Sigmoid colon (tissue), 7 donors: ENCODE measurements around the gene TNNT2. TPM values are rescaled to one million over a fixed set of nuclear protein-coding genes. Genes with fewer than 3 reads are reported as not detected.

Experiments used
- DNase-seq: peaks from one replicate; pipeline ENCODE4 v3.0.0-alpha.2; 2019
- H3K27ac ChIP-seq, 4 donors: fragments of 200-600 bp; sonication (generic); one replicate each; pipeline ENCODE4 v1.5.1; 2016 to 2019; ENCODE audit warnings: mild to moderate bottlenecking in 1 of 4
- H3K27me3 ChIP-seq, 3 donors: fragments of 200-600 bp; sonication (generic); one replicate each; pipeline ENCODE4 v1.5.1; 2019; ENCODE audit warnings: mild to moderate bottlenecking in 1 of 3
- H3K36me3 ChIP-seq, 4 donors: fragments of 200-600 bp; sonication (generic); one replicate each; pipeline ENCODE4 v1.5.1; 2016 to 2019
- H3K4me1 ChIP-seq, 4 donors: fragments of 200-600 bp; sonication (generic); one replicate each; pipeline ENCODE4 v1.5.1; 2017 to 2019
- H3K4me3 ChIP-seq, 4 donors: fragments of 200-600 bp; sonication (generic); one replicate each; pipeline ENCODE4 v1.5.1; 2017 to 2019; ENCODE audit warnings: mild to moderate bottlenecking in 2 of 4, moderate library complexity in 1 of 4
- H3K9me3 ChIP-seq, 4 donors: fragments of 200-600 bp in 3 of 4; sonication (generic) in 3 of 4; one replicate each; pipeline versions ENCODE4 v1.5.1 to v1.6.1; 2013 to 2019
- EP300 ChIP-seq, 4 donors: sonication (generic); formaldehyde crosslinking; IDR thresholded peaks; one replicate each; pipeline ENCODE4 v1.6.1; 2017; ENCODE audit warnings: antibody characterized with exemption in 4 of 4
- POLR2A ChIP-seq, 2 donors: fragments of 450-650 bp; IDR thresholded peaks; one replicate each; pipeline ENCODE4 v1.6.1; 2016; ENCODE audit warnings: antibody characterized with exemption in 2 of 2, mild to moderate bottlenecking in 2 of 2, moderate library complexity in 2 of 2
- POLR2AphosphoS5 ChIP-seq, 4 donors: sonication (generic); formaldehyde crosslinking; IDR thresholded peaks; one replicate each; pipeline ENCODE4 v1.6.1; 2017; ENCODE audit warnings: antibody characterized with exemption in 4 of 4
- WGBS, 2 donors: extraction: QIAGEN DNeasy Blood & Tissue Kit; methylation state at CpG; one replicate each; pipeline ENCODE4 v1.1.7; 2013; 5-methylcytosine and 5-hydroxymethylcytosine counted together
- intact Hi-C: fragments of 100-400 bp; cut with DNase I; formaldehyde crosslinking; loops from one replicate; pipeline ENCODE4 v1.15.1; 2023
- polyA plus RNA-seq, 3 donors: library from polyadenylated mRNA; stranded (reverse); fragments of 200-250 nt; gene quantifications; one replicate each; pipeline ENCODE4 v1.2.3, GENCODE V29; 2013
- total RNA-seq, 4 donors: library from RNA; depleted of rRNA; stranded (reverse); fragments of >200 nt; gene quantifications; one replicate each; pipeline ENCODE4 v1.1.0, GENCODE V29; 2016
- TF ChIP-seq, protein P1 (sequence below), 4 experiments: fragments of 450-650 bp in 3 of 4; fragments of 200-600 bp in 1 of 4; IDR thresholded peaks; one replicate each; pipeline ENCODE4 v1.5.1; 2016 to 2019; ENCODE audit warnings: antibody characterized with exemption in 4 of 4, mild to moderate bottlenecking in 3 of 4, moderate library complexity in 2 of 4
- donor health status: healthy with polysubstance abuse.
- donor health status: Bipolar disorder and iron deficiency.
- donor health status: healthy.

The TNNT2 gene
- total and polyA plus RNA-seq, 7 donors, result 0.81 to 34.9 (median 3.9) TPM; not detected in 3

DNA sequence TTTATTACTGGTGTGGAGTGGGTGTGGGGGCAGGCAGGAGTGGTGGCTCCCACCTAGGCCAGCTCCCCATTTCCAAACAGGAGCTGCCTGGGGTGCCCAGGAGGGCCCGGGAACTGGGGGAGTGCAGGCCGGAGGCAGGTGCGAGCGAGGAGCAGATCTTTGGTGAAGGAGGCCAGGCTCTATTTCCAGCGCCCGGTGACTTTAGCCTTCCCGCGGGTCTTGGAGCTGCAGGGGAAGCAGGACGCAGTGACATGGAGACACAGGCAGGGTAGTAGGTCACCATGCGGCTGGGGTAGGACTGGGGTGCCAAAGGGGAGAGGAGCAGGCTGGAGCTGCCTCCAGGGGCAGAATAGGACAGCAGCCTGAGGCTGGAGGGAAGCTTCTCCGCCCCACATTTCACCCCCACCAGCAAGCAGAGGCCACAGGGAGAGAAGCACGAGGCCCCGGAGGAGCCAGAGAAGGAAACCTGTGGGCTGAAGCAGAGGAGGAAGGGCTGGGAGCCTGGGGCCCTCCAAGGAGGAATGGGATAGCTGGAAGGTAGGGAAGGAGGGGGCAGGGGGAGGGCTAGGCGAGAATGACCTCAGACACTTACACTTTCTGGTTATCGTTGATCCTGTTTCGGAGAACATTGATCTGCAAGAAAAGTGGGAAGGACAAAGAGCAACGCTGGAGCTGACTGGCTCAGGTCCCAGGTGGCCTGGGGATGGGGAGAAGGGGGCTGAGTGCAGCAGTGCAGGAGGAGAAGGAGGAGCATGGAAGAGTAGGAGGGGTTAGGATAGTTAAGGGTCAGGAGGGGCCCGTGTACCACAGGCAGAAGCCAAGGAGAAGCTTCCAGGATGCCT, 18.2 kb downstream of the TNNT2 start:
- Histone ChIP-seq H3K27me3 (no peaks in the 10 kb centered on the region), H3K27ac (no peak overlapping the region), H3K4me3 (no peak overlapping the region), H3K4me1 (no peaks in the 10 kb centered on the region), H3K36me3 (no peaks in the 10 kb centered on the region), H3K9me3 (no peaks in the 10 kb centered on the region)
- intact Hi-C loops, result no loop called here
- WGBS, 2 donors, result 79 to 88% methylated on average over 18 of the region's 18 CpGs
- TF ChIP-seq, protein P1, sequence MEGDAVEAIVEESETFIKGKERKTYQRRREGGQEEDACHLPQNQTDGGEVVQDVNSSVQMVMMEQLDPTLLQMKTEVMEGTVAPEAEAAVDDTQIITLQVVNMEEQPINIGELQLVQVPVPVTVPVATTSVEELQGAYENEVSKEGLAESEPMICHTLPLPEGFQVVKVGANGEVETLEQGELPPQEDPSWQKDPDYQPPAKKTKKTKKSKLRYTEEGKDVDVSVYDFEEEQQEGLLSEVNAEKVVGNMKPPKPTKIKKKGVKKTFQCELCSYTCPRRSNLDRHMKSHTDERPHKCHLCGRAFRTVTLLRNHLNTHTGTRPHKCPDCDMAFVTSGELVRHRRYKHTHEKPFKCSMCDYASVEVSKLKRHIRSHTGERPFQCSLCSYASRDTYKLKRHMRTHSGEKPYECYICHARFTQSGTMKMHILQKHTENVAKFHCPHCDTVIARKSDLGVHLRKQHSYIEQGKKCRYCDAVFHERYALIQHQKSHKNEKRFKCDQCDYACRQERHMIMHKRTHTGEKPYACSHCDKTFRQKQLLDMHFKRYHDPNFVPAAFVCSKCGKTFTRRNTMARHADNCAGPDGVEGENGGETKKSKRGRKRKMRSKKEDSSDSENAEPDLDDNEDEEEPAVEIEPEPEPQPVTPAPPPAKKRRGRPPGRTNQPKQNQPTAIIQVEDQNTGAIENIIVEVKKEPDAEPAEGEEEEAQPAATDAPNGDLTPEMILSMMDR (IDR thresholded peaks at IDR 0.05), result no peak
- TF ChIP-seq POLR2A (IDR thresholded peaks at IDR 0.05) (no peak), POLR2AphosphoS5 (IDR thresholded peaks at IDR 0.05) (no peak), EP300 (IDR thresholded peaks at IDR 0.05) (no peak)
- no peak for DNase-seq

DNA sequence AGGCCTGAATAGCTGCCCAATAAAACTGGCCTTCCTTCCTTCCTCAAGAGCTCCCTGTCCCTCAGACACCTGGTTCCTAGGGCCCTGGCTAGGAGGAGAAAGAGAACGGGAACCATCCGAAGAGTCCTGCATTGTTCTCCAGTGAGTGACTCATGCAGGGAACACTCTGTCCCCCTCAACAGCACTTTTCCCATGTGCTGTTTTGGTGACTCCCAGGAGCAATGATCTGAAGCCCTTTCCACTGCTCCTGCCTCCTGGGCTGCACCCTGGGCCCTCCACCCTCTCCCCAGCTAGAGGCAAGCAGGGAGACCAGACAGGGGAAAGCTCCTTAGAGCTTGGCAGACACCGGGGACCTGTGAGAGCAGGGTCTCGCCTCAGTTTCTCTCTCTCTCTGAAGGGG, 18.9 kb downstream of the TNNT2 start:
- Histone ChIP-seq H3K9me3 (no peaks in the 10 kb centered on the region), H3K4me3 (no peak overlapping the region), H3K4me1 (no peaks in the 10 kb centered on the region), H3K36me3 (no peaks in the 10 kb centered on the region), H3K27me3 (no peaks in the 10 kb centered on the region), H3K27ac (no peak overlapping the region)
- WGBS, 2 donors, result 93 to 94% methylated on average over 4 of the region's 4 CpGs
- no peak for DNase-seq
- intact Hi-C loops, result no loop called here
- no peak for TF ChIP-seq POLR2AphosphoS5 (IDR thresholded peaks at IDR 0.05)
- TF ChIP-seq, protein P1 (IDR thresholded peaks at IDR 0.05), result no peak
- TF ChIP-seq POLR2A (IDR thresholded peaks at IDR 0.05), result no peak
- TF ChIP-seq EP300 (IDR thresholded peaks at IDR 0.05), result no peak

DNA sequence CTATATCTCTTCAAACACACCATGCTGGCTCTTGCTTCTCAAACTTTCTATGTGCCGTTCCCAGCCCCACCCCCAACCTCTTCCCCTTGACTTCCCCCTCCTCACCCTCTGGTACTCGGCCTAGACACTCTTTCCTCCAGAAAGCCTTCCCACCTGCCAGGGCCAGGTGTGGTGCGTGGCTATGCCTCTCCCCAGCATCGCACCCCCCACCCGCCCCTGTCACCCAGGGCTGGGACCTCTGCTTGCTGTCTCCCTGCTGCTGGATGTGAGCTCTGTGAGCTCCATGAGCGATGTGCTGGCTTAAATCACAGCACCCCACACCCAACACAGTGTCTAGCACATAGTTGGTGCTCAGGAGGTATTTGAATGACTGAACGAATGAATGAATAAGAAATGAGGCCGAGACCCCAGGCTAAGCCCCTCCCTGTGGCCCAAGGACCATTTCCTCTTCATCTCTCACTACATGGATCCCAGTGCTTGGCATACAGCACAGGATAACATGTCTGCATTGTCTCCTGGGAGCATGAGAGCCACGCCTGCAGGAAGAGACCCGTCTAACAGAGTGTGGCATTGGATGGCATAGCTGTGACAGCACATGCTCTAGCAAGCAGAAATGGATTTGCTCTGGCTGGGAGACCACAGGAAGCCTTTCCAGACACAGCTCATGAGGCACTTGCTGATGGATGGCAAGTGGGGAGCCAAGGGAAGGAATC, 19.7 kb downstream of the TNNT2 start:
- no peak for DNase-seq
- Histone ChIP-seq H3K4me3 (no peak overlapping the region), H3K4me1 (no peaks in the 10 kb centered on the region), H3K9me3 (no peaks in the 10 kb centered on the region), H3K27me3 (no peaks in the 10 kb centered on the region), H3K36me3 (no peaks in the 10 kb centered on the region), H3K27ac (no peak overlapping the region)
- intact Hi-C loops, result no loop called here
- TF ChIP-seq POLR2AphosphoS5 (IDR thresholded peaks at IDR 0.05), result no peak
- TF ChIP-seq, protein P1 (IDR thresholded peaks at IDR 0.05), result no peak
- TF ChIP-seq EP300 (IDR thresholded peaks at IDR 0.05), result no peak
- no peak for TF ChIP-seq POLR2A (IDR thresholded peaks at IDR 0.05)
- WGBS, 2 donors, result 71 to 78% methylated on average over 10 of the region's 10 CpGs

DNA sequence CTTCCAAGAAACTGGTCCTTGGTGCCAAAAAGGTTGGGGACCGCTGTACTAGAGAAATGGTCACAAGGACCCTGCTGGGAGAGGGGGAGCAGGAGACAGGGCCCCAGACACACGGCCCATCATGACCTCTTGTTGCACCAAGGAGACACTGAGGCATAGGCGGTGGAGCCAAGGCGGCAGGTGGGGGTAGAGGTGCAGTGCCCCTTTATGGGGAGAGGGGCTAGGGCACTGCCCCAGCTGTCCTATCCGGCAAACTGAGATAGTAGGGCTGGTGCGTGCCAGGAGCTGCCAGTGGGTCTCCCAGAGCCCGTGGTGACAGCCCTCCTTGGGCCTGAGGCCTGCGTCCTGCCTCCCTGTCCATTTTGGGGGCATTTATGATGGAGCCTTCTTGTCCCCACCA, 20.3 kb downstream of the TNNT2 start:
- 89 to 95% methylated on average over 8 of the region's 8 CpGs for WGBS, 2 donors
- no peak for DNase-seq
- Histone ChIP-seq H3K4me1 (no peaks in the 10 kb centered on the region), H3K4me3 (no peak overlapping the region), H3K36me3 (no peaks in the 10 kb centered on the region), H3K27ac (no peak overlapping the region), H3K27me3 (no peaks in the 10 kb centered on the region), H3K9me3 (no peaks in the 10 kb centered on the region)
- TF ChIP-seq POLR2AphosphoS5 (IDR thresholded peaks at IDR 0.05), result no peak
- TF ChIP-seq, protein P1 (IDR thresholded peaks at IDR 0.05), result no peak
- TF ChIP-seq POLR2A (IDR thresholded peaks at IDR 0.05), result no peak
- no peak for TF ChIP-seq EP300 (IDR thresholded peaks at IDR 0.05)
- intact Hi-C loops, result no loop called here
